ENCODE data around the gene CDK2. TPM values are rescaled to one million over a fixed set of nuclear protein-coding genes. Genes with fewer than 3 reads are reported as not detected.
"Not testable (repeated sequence)": the region's sequence is repeated elsewhere in the genome, so short reads cannot be mapped to it uniquely, and the experiment has no call there.

Gene CDK2
- total RNA-seq, result 10 to 100 TPM; 15.8 to 16.0 TPM
- polyA plus RNA-seq (2013, experiment 1 of 2), result 15.8 TPM
- 21.8 TPM for polyA plus RNA-seq (2013, experiment 2 of 2)
- 5.4 to 173 (median 20.8) reads per million in 172 experiments for total RNA-seq

DNA sequence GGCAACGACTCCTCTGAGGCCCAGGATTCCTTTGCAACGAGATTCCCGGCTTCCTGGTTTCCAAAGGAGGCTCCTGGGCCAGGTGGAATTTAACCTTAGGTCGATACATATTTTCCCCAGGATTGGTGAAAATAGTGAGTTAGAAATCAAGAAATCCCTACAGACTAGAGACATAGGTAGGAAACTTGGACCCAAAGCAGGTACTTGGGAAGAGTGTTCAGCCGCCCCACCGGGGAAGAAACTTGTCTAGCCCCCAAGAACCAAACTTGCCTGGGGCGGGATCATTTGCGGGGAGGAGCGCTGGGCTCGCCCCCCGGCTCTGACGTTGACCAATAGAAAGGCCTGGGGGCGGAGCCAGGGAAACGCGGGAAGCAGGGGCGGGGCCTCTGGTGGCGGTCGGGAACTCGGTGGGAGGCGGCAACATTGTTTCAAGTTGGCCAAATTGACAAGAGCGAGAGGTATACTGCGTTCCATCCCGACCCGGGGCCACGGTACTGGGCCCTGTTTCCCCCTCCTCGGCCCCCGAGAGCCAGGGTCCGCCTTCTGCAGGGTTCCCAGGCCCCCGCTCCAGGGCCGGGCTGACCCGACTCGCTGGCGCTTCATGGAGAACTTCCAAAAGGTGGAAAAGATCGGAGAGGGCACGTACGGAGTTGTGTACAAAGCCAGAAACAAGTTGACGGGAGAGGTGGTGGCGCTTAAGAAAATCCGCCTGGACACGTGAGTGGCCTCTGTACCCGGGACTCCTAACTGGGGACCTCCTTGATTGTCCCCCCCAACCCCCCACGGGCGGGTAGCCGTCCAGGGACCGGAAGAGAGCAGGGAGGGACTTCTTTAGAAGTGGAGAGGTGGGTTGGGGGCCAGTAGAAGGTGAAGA is at the start of gene CDK2:
CDK2 (plus strand) TSS at position 423 of the 874 bp plus-strand sequence; CDS start at position 602, 179 bp downstream.
- TF ChIP-seq, protein P1, sequence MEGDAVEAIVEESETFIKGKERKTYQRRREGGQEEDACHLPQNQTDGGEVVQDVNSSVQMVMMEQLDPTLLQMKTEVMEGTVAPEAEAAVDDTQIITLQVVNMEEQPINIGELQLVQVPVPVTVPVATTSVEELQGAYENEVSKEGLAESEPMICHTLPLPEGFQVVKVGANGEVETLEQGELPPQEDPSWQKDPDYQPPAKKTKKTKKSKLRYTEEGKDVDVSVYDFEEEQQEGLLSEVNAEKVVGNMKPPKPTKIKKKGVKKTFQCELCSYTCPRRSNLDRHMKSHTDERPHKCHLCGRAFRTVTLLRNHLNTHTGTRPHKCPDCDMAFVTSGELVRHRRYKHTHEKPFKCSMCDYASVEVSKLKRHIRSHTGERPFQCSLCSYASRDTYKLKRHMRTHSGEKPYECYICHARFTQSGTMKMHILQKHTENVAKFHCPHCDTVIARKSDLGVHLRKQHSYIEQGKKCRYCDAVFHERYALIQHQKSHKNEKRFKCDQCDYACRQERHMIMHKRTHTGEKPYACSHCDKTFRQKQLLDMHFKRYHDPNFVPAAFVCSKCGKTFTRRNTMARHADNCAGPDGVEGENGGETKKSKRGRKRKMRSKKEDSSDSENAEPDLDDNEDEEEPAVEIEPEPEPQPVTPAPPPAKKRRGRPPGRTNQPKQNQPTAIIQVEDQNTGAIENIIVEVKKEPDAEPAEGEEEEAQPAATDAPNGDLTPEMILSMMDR (IDR thresholded peaks at IDR 0.05), result no peak
- Histone ChIP-seq H3K27ac (ENCODE audit: low read depth in 1 of 2, low read length in 2 of 2) (no peak within 1 kb of the TSS), H3K27me3 (ENCODE audit: control insufficient read depth in 1 of 2, insufficient read depth in 2 of 2, low read length in 2 of 2) (no peaks in the 10 kb centered on the region), H3K36me3 (ENCODE audit: insufficient read depth, low read length) (no peaks in the 10 kb centered on the region), H3K4me1 (ENCODE audit: insufficient read depth, low read length) (peaks cover 23% of the 10 kb centered on the region), H3K9me3 (ENCODE audit: control insufficient read depth in 1 of 2, insufficient read depth in 1 of 2, low read length in 2 of 2) (no peaks in the 10 kb centered on the region), H3K4me3 (ENCODE audit: low read length) (peak within 1 kb of the TSS; percentile 89)
- Mint-ChIP-seq H3K27me3 (no peaks in the 10 kb centered on the region), H3K9me3 (no peaks in the 10 kb centered on the region), H3K36me3 (ENCODE audit: low read depth) (peaks cover 9% of the 10 kb centered on the region), H3K4me3 (peak within 1 kb of the TSS; percentile 91), H3K27ac (peak within 1 kb of the TSS; percentile 79), H3K4me1 (ENCODE audit: low read depth) (peaks cover 33% of the 10 kb centered on the region)
- POLR2A ChIA-PET, result interaction anchor here (0.6 to 0.8 kb wide), 4 partner anchors 16 to 1495 kb away, joined by 3 to 5 read pairs (median 3); partner anchors contain the start of genes ORMDL2 and SARNP
- ATAC-seq (ENCODE audit: poor library complexity) (peak; percentile 98), DNase-seq (peak; percentile 56 to 95 (median 83))
- intact Hi-C loops (cut with DNase I, micrococcal nuclease), result no loop called here
- CTCF ChIA-PET, result no interaction called here

GRCh38 chr12:55919032-55919431 is 47.6 kb upstream of the CDK2 start:
- ATAC-seq (ENCODE audit: poor library complexity); H3K4me3 ChIP-seq (ENCODE audit: low read length); H3K27me3 ChIP-seq (ENCODE audit: control insufficient read depth in 1 of 2, insufficient read depth in 2 of 2, low read length in 2 of 2); H3K27ac Mint-ChIP-seq; H3K27ac ChIP-seq (ENCODE audit: low read depth in 1 of 2, low read length in 2 of 2); H3K9me3 Mint-ChIP-seq; POLR2A ChIA-PET; intact Hi-C loops (cut with DNase I, micrococcal nuclease); H3K4me3 Mint-ChIP-seq; H3K9me3 ChIP-seq (ENCODE audit: control insufficient read depth in 1 of 2, insufficient read depth in 1 of 2, low read length in 2 of 2); H3K27me3 Mint-ChIP-seq; CTCF ChIA-PET; DNase-seq: not testable (repeated sequence)
- peaks cover 41% of the 10 kb centered on the region for H3K4me1 ChIP-seq (ENCODE audit: insufficient read depth, low read length)
- H3K36me3 ChIP-seq (ENCODE audit: insufficient read depth, low read length), result peaks cover 30% of the 10 kb centered on the region
- Mint-ChIP-seq H3K4me1 (ENCODE audit: low read depth) (peaks cover 52% of the 10 kb centered on the region), H3K36me3 (ENCODE audit: low read depth) (peaks cover 38% of the 10 kb centered on the region)

GRCh38 chr12:55922126-55922525 is 44.5 kb upstream of the CDK2 start:
- TF ChIP-seq, protein P1 (IDR thresholded peaks at IDR 0.05), result no peak
- Histone ChIP-seq H3K9me3 (ENCODE audit: control insufficient read depth in 1 of 2, insufficient read depth in 1 of 2, low read length in 2 of 2) (no peaks in the 10 kb centered on the region), H3K27ac (ENCODE audit: low read depth in 1 of 2, low read length in 2 of 2) (no peak overlapping the region), H3K4me1 (ENCODE audit: insufficient read depth, low read length) (peaks cover 35% of the 10 kb centered on the region), H3K4me3 (ENCODE audit: low read length) (no peak overlapping the region), H3K27me3 (ENCODE audit: control insufficient read depth in 1 of 2, insufficient read depth in 2 of 2, low read length in 2 of 2) (no peaks in the 10 kb centered on the region), H3K36me3 (ENCODE audit: insufficient read depth, low read length) (peaks cover 29% of the 10 kb centered on the region)
- Mint-ChIP-seq H3K4me1 (ENCODE audit: low read depth) (peaks cover 63% of the 10 kb centered on the region), H3K27me3 (no peaks in the 10 kb centered on the region), H3K27ac (no peak overlapping the region), H3K9me3 (no peaks in the 10 kb centered on the region), H3K36me3 (ENCODE audit: low read depth) (peaks cover 46% of the 10 kb centered on the region), H3K4me3 (no peak overlapping the region)
- no peak for DNase-seq
- intact Hi-C loops (cut with DNase I, micrococcal nuclease), result no loop called here
- CTCF ChIA-PET, result interaction anchor here (0.7 to 0.9 kb wide), 2 partner anchors 18 to 204 kb away, joined by 3 read pairs; no protein-coding TSS in a partner anchor
- POLR2A ChIA-PET, result interaction anchor here (0.6 to 1.2 kb wide), 2 partner anchors 8 to 105 kb away, joined by 3 read pairs; partner anchors contain the start of genes ORMDL2 and SARNP
- ATAC-seq (ENCODE audit: poor library complexity), result no peak

DNA sequence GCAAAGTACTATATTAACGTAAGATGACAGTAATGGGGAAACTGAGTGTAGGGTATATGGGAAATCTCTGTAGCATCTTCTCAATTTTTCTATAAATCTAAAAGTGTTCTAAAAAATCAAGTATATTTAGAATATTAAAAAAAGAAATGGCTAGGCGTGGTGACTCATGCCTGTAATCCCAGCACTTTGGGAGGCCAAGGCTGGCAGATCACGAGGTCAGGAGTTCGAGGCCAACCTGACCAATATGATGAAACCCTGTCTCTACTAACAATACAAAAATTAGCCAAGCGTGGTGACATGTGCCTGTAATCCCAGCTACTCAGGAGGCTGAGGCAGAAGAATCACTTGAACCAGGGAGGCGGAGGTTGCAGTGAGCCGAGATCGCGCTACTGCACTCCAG is 43.0 kb upstream of the CDK2 start:
- intact Hi-C loops (cut with DNase I, micrococcal nuclease); ATAC-seq (ENCODE audit: poor library complexity); H3K27ac ChIP-seq (ENCODE audit: low read depth in 1 of 2, low read length in 2 of 2); H3K9me3 Mint-ChIP-seq; H3K4me3 ChIP-seq (ENCODE audit: low read length); H3K27me3 Mint-ChIP-seq; POLR2A ChIA-PET; H3K9me3 ChIP-seq (ENCODE audit: control insufficient read depth in 1 of 2, insufficient read depth in 1 of 2, low read length in 2 of 2); H3K27me3 ChIP-seq (ENCODE audit: control insufficient read depth in 1 of 2, insufficient read depth in 2 of 2, low read length in 2 of 2); DNase-seq: not testable (repeated sequence)
- H3K4me3 Mint-ChIP-seq, result peak overlapping the region; percentile 16
- H3K4me1 Mint-ChIP-seq (ENCODE audit: low read depth), result peaks cover 64% of the 10 kb centered on the region
- CTCF ChIA-PET, result interaction anchor here (8.9 kb wide), 1 partner anchor 17 kb away, joined by 86 read pairs; no protein-coding TSS in a partner anchor
- H3K36me3 Mint-ChIP-seq (ENCODE audit: low read depth), result peaks cover 55% of the 10 kb centered on the region
- peaks cover 41% of the 10 kb centered on the region for H3K4me1 ChIP-seq (ENCODE audit: insufficient read depth, low read length)
- peak overlapping the region; percentile 43 for H3K27ac Mint-ChIP-seq
- peaks cover 26% of the 10 kb centered on the region for H3K36me3 ChIP-seq (ENCODE audit: insufficient read depth, low read length)

All from CD4-positive, alpha-beta T cell (primary cell).